DMS79 (cell line): Measurements from ENCODE around the gene DNAJB11.

Experiments
- DNase-seq: peaks from one replicate; lab custom pipeline; 2025; lab: John Stamatoyannopoulos, UW

Gene DNAJB11

GRCh38 chr3:186596568-186597287 is 26.2 kb downstream of the DNAJB11 start:
- DNase-seq, result peak; percentile 74

GRCh38 chr3:186598108-186598784 is 27.7 kb downstream of the DNAJB11 start:
- no peak for DNase-seq

DNA sequence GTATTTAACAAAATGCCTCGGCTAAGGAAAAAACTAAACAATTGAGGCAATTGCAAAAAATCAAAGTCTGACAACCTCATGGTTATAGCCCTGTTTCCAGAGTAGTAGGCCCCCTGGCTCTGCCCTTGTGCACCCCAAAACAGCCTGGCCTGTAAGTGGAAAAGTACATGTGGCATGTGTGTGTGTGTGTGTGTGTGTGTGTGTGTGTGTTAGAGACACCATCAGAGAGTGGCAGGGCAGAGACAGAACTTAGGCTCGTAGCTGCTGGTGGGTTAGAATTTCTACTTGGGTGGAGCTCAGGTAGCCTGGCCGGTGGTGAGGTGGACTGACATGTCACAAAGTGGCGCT is 28.2 kb downstream of the DNAJB11 start:
- DNase-seq, result no peak

DNA sequence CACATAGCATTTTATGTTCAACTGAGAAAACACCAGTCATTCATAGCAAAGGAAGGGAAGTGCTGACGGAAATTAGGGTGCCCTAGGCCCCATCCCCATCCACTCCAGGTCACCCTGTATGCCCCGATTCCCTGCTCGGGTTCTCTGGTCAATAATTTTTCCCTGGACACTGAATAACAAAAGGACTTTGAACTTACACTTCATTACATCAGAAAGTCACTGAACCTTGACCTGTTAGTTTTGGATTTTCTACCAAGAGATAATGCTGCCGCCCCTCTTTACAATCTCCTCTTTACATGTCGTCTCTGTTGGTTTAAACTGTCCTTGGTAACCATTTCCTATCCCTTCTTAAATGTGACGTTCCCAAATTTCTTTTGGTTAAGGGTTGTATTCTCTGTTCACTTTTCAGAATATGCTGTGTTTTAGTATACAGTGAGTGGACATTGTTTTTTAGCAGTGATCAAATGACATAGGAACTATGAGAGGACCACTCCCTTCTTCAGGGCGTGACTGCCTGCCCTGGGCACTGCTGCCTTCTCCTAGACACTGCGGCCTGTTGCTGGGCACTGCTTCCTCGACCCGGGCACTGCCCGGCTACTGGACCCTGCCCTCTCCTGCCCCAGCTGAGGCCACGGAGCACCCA is 28.7 kb downstream of the DNAJB11 start:
- DNase-seq, result no peak

- no peak for DNase-seq
These were observed 29.3 kb downstream of the DNAJB11 start for GRCh38 chr3:186599785-186600166.

DNA sequence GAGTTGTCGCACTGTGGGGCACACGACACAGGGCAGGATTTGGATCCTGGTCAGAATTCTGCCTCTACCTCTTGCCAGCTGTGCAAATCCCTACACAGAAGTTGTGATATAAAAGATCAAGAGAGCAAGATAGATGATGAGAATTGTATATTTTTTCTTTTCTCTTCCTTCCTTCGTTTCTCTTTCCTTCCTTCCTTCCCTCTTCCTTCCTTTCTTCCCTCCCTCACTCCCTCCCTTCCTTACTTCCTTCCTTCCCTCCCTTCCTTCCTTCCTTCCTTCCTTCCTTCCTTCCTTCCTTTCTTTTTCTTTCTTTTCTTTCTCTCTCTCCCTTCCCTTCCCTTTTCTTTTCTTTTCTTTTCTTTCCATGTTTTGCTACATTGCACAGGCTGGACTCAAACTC is 30.4 kb downstream of the DNAJB11 start:
- no peak for DNase-seq

DNA sequence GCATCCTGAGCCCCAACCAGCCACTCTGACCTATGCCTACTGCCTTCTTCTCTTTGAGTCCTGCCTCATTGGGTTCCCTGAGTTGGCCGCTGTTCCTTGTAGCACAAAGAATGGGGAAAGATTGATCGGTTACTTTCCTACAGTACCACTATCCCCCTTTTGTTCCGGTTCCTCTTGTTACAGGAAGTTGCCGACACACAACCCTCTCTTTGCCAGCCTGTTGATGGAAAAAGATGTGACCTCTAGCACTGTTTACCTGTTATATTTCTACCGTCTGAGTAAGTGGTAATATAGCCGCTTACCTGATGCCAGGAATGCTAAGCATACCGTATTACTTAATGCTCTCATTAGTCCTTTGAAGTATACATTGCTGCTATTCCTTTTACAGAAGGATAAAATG is 32.6 kb downstream of the DNAJB11 start:
- no peak for DNase-seq

GRCh38 chr3:186605078-186605477 is 34.6 kb downstream of the DNAJB11 start:
- no peak for DNase-seq

DNA sequence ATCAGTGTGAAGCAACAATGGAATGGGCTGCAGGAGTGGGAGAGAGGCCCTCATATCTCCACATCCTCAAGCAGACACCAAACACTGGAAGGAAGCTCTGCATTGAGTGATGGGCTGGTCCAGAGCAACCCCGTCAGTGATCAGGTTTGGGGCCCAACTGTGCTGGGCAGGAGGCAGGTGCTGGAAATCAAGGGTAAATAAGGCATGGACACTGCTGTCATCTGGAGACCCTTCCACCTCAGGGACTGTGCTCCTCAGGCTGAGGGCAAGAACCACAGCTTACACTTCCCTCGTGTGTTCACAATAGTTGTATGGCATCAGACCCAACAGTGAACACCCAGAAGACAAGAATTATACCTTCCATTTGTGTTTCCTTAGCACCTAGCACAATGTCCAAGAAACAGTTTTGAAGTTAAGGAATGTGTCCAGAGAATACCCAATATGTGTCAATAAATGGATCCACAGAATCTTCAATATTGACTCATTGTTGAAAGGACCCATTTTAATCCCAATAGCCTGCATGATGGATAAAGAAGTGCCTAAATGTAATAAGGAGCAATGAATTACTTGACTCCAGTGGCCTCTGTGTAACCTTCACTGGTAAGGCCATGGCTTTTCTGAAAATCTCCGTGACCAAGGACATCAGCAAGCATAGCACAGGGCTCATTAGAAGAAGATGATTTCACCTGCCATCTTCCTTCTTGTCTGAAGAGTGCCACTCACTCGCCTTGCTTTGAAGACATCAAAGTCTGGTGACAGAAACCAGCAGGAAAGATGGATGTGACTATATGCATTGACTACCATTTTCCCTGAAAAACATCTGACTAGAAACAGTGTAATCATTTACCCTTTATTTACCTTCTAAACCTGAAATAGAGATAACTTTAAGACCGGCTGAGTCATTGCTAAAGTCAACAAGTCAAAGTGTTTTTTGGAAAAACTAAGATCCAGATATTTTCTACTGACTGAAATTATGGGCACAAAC is 35.3 kb downstream of the DNAJB11 start:
- no peak for DNase-seq

DNA sequence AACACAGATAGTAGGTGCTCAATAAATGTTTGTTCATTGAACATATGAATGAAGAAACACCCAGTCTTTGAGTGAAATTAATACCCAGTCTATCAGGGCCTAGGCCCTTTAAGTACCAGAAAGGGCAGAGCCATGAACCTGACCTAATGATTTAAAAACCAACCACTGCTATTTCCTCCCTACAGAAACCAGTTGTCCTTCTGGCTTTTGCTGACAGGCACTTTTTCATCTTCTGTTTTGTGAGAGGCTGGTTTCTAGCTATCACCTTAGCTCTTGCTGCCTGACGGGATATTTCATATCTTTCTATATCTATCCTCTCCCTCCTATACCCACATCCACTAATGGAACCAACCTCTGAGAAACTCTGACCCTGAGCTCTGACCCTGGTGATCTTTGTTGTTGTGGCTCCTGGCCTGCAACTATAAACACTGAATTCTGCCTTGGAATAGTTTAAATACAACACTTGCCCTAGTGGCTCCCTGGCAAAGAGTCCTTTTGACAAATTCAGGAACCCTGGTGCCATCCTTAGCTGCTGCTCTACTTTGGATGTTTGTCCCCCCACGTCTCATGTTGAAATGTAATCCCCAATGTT is 38.2 kb downstream of the DNAJB11 start:
- no peak for DNase-seq

GRCh38 chr3:186609247-186609868 is 38.8 kb downstream of the DNAJB11 start:
- DNase-seq, result no peak

GRCh38 chr3:186612065-186612464 is 41.5 kb downstream of the DNAJB11 start:
- no peak for DNase-seq

DNA sequence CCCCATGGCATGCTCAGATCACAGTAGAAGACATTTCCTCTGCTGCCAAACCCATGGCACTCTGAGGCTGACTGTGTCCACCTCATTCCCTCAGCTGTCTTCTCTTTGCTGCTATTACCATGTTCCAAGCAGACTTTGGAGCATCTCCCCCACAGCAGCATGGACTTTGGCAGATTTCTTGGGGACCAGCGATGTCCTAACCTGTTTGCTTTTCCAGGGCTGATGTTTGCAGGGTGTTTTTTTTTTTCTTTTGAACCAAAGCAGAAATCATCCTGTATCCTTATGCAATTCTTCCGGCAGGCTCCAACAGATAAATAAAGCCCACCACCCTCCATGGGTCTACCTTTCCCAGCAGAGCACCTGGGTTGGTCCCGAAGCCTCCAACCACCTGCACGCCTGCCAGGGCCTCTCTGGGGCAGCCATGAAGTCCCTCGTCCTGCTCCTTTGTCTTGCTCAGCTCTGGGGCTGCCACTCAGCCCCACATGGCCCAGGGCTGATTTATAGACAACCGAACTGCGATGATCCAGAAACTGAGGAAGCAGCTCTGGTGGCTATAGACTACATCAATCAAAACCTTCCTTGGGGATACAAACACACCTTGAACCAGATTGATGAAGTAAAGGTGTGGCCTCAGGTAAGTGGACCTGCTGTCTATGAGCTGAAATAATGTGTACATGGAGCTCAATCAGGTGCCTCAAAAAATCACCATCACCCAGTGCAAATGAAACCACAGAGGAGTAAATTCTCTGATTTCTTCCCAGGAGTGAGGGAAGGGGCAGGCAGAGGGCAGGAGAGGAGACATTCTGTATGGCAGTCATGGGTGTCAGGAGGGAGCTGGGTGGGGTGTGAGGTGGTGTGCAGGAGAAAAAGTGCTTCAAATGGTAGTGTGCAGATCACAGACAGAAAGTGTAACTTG is 42.5 kb downstream of the DNAJB11 start, which contains the start of gene AHSG:
TSS of gene AHSG (plus strand) at position 340 of the 916 bp plus-strand sequence. CDS start at position 422, 82 bp downstream.
- no peak for DNase-seq

DNA sequence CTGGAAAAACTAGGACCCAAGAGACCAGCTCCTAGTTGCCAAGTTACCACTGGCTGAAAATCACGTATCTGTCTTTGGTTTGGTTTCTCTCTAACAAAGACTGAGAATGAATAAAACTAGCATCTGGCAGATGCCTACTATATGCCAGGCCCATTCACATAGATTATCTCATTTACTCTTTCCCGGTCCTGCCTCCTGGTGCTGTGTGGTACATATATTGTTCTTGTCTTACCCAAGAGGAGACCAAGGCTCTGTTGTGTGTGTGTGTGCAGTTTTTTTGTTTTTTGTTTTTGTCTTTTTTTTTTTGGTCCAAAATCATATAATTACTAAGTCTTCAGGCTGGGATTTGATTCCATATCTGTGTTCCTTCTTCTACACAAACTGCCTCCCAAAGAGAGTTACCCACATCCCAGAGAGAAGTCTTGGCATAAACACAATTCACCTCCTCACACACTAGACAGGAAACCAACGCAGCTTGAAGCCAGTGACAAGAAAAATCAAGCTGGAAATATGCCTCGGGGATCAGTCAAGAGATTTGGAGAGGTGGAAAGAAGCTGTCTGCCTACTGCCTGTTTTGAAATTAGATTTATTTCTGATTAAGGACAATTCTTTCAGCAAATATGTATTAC is 43.2 kb downstream of the DNAJB11 start:
- no peak for DNase-seq

- DNase-seq, result no peak
These were observed 43.7 kb downstream of the DNAJB11 start for GRCh38 chr3:186614266-186614596.

DNA sequence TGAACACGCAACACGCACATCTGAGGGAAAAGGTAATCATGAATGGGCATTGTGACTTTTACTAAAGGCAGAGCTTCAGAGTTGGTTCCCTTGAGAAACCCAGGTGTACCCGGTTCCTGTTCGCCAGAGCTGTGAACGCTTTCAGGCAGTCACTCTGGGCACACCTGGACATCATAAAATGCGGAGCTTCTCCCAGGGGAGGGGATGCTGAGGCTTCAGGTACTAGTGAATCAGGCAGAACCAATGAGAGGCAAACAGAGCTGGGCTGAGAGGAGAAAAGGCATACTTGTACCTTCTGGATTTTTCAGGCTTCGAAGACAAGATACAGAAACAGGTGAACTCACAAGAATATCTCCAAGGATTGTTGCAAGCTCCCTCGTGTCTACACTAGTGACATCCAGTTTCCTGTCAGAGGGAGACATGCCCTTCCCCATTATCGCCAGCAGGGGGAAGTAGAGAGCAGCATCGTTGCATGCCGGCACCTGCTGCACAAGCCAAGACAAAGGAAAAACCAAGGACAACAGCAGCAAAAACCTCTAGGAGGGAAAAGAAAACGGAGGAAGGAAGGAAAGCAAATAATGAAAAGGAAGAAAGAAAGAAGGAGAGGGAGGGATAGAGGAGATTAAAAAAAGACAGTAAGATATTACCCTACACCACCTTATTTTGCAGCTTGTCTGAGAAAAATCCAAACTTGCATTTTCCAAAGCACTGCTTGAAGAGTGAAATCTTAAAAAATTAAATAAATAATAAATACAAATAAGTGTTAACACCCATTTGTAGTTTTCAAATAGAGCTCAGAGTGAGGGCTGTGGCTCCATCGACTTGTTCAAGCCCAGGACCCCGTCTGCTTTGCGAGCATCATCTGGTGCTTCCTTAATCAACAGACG is 44.3 kb downstream of the DNAJB11 start:
- DNase-seq, result peak; percentile 67

DNA sequence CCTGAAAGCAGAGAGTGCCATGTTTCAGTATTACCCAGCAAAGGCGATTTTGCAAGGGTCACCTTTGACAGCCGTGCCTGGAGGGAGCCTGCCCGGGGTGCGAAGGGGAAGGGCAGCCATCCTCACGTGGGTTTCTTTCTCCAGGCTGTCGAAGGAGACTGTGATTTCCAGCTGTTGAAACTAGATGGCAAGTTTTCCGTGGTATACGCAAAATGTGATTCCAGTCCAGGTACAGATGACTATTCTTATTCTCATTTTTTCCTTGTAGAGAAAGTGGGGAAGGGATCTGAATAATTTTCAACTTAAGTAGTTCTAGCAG is 45.7 kb downstream of the DNAJB11 start:
- no peak for DNase-seq

DNA sequence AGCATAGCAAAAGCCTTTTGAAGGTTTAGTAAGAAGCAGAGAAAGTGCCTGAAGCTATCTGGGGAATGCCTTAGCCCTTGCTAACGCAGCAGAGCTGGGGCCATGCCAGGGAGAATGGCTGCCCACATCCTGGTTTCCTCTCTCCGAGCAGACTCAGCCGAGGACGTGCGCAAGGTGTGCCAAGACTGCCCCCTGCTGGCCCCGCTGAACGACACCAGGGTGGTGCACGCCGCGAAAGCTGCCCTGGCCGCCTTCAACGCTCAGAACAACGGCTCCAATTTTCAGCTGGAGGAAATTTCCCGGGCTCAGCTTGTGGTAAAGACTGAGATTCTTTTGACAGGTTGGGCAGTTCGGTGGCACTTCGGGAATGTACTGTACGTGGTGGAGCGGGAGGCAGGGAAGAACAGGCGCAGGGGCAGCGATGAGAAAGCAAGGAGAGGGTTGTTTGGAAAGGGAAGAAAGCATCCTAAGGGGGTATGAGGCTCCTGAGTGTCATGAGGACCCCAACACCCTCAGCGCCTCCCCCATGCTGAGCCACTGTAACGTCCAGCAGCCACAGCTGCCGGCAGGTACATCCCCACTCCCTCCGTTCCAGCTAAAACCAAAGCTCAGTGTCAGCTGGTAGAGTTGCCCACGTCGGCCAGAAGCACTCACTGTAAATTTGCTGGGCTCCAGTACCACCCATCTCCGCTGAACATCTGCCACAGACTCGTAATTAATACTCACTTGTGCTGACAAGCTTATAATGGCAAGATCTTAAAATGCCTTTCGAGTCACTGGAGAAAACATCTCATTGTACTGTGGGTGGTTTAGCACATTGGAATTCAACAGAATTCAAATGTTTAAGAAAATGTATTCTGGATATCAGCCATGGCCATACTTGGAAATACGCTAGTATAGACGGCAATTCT is 46.8 kb downstream of the DNAJB11 start:
- peak; percentile 80 for DNase-seq
